B cell (primary cell): ENCODE measurements around the gene WFIKKN2. TPM values are rescaled to one million over a fixed set of nuclear protein-coding genes. Genes with fewer than 3 reads are reported as not detected.

Experiments
- ATAC-seq: fragments of 200-7000 bp; cut with Tn5 transposase; one replicate; pipeline ENCODE4 v1.10.0; 2021; ENCODE audit warnings: low read depth, mild to moderate bottlenecking, moderate number of reproducible peaks, moderate library complexity
- CTCF ChIA-PET: fragments of 350-600 bp; sonication (Branson Sonifier 250); formaldehyde crosslinking; loops from one replicate; lab custom pipeline; 2021; ENCODE audit warnings: antibody characterized with exemption, inconsistent platforms; lab: Charles Lee
- POLR2A ChIA-PET: fragments of 350-600 bp; sonication (Branson Sonifier 250); formaldehyde crosslinking; loops from one replicate; lab custom pipeline; 2021; ENCODE audit warnings: antibody characterized with exemption; lab: Charles Lee
- DNase-seq: peaks from one replicate; pipeline ENCODE4 v3.0.0; 2013
- H2AFZ ChIP-seq: 2 replicates; pipeline ENCODE4 v1.6.1; 2012; ENCODE audit warnings: mild to moderate bottlenecking, low read depth, low read length; ENCODE audit not compliant: insufficient read depth, poor library complexity, severe bottlenecking
- H3K27ac ChIP-seq, 2 donors: 1 replicate in 1 of 2; 2 replicates in 1 of 2; pipeline ENCODE4 v1.5.1; 2012 to 2013; ENCODE audit warnings: low read length in 2 of 2, mild to moderate bottlenecking in 2 of 2, moderate library complexity in 1 of 2
- H3K27me3 ChIP-seq, 4 experiments: fragments of 200-600 bp in 1 of 4; sonication (generic) in 1 of 4; replicated peaks in 1 of 4; 1 replicate in 2 of 4; 2 replicates in 2 of 4; pipeline versions ENCODE4 v1.6.1 to v1.7.0; 2013 to 2016; ENCODE audit warnings: low read length in 3 of 4, mild to moderate bottlenecking in 2 of 4, mixed read lengths in 1 of 4, moderate library complexity in 1 of 4; ENCODE audit not compliant: insufficient read depth in 4 of 4, control insufficient read depth in 3 of 4; ENCODE audit errors: control extremely low read depth in 1 of 4
- H3K36me3 ChIP-seq, 2 experiments: replicated peaks in 1 of 2; 1 replicate in 1 of 2; 2 replicates in 1 of 2; pipeline versions ENCODE4 v1.6.1 to v1.7.1; 2013; ENCODE audit warnings: low read length in 1 of 2; ENCODE audit not compliant: insufficient read depth in 2 of 2, control insufficient read depth in 1 of 2; ENCODE audit errors: control extremely low read depth in 1 of 2, extremely low read depth in 1 of 2
- H3K4me1 ChIP-seq, 2 donors: fragments of 200-600 bp in 1 of 2; sonication (generic) in 1 of 2; 1 replicate in 1 of 2; 2 replicates in 1 of 2; pipeline versions ENCODE4 v1.5.1 to v1.6.1; 2013 to 2017; ENCODE audit warnings: low read length in 2 of 2; ENCODE audit not compliant: control insufficient read depth in 2 of 2, insufficient read depth in 2 of 2
- H3K4me2 ChIP-seq: replicated peaks from 2 replicates; pipeline ENCODE3; 2012; ENCODE audit warnings: mild to moderate bottlenecking, low read depth, low read length; ENCODE audit not compliant: poor library complexity, severe bottlenecking
- H3K4me3 ChIP-seq, 5 experiments: fragments of 200-600 bp in 1 of 5; sonication (generic) in 1 of 5; 1 replicate in 3 of 5; 2 replicates in 2 of 5; pipeline versions ENCODE4 v1.5.1 to v1.7.0; 2011 to 2016; ENCODE audit warnings: low read length in 4 of 5, mild to moderate bottlenecking in 4 of 5, low read depth in 2 of 5, control low read depth in 1 of 5, moderate library complexity in 1 of 5; ENCODE audit not compliant: insufficient read depth in 1 of 5; ENCODE audit errors: control extremely low read depth in 1 of 5, extremely low read depth in 1 of 5
- H3K79me2 ChIP-seq: fragments of 200-600 bp; sonication (generic); one replicate; pipeline ENCODE4 v1.6.0; 2016; ENCODE audit warnings: low read length; ENCODE audit not compliant: control insufficient read depth, insufficient read depth
- H3K9ac ChIP-seq: fragments of 200-600 bp; sonication (generic); 2 replicates; pipeline ENCODE4 v1.6.1; 2017; ENCODE audit warnings: mild to moderate bottlenecking, low read length, moderate library complexity
- H3K9me3 ChIP-seq, 3 donors: one replicate each; pipeline versions ENCODE4 v1.6.1 to v1.7.1; 2013; ENCODE audit warnings: low read length in 2 of 3; ENCODE audit not compliant: control insufficient read depth in 2 of 3, insufficient read depth in 1 of 3; ENCODE audit errors: control extremely low read depth in 1 of 3
- H4K20me1 ChIP-seq: 2 replicates; pipeline ENCODE4 v1.6.0; 2012; ENCODE audit warnings: mild to moderate bottlenecking, low read length; ENCODE audit not compliant: insufficient read depth, control insufficient read depth, poor library complexity, severe bottlenecking
- H3K27ac Mint-ChIP-seq: one replicate; pipeline ENCODE4 v1.8.0; 2021; ENCODE audit warnings: mixed read lengths
- H3K27me3 Mint-ChIP-seq: one replicate; pipeline ENCODE4 v1.8.0; 2021; ENCODE audit warnings: mixed read lengths
- H3K4me1 Mint-ChIP-seq: one replicate; pipeline ENCODE4 v1.8.0; 2021; ENCODE audit warnings: mixed read lengths
- H3K4me3 Mint-ChIP-seq: one replicate; pipeline ENCODE4 v1.8.0; 2021; ENCODE audit warnings: mixed read lengths
- H3K9me3 Mint-ChIP-seq: one replicate; pipeline ENCODE4 v1.8.0; 2022; ENCODE audit warnings: mixed read lengths; ENCODE audit not compliant: insufficient read depth
- CTCF ChIP-seq: fragments of 200-600 bp; IDR thresholded peaks from one replicate; pipeline ENCODE4 v1.8.0; 2022; ENCODE audit warnings: antibody characterized with exemption, mild to moderate bottlenecking
- EZH2 ChIP-seq: IDR thresholded peaks from 2 replicates; pipeline ENCODE4 v1.6.1; 2012; ENCODE audit warnings: borderline replicate concordance, low read depth, mild to moderate bottlenecking, moderate library complexity, low read length; ENCODE audit not compliant: insufficient read depth, poor library complexity, severe bottlenecking
- WGBS: methylation state at CpG from one replicate; pipeline ENCODE4 v1.1.5; 2013; ENCODE audit warnings: missing lambda C conversion rate; ENCODE audit not compliant: insufficient coverage; 5-methylcytosine and 5-hydroxymethylcytosine counted together
- intact Hi-C: fragments of 100-400 bp; cut with micrococcal nuclease; formaldehyde crosslinking; loops from one replicate; pipeline ENCODE4 v1.10.0; 2022
- polyA plus RNA-seq: library from polyadenylated mRNA; depleted of rRNA; stranded (reverse); fragments of >200 nt; gene quantifications from 2 replicates; pipeline ENCODE4 v1.2.3, GENCODE V29; 2012
- total RNA-seq, 2 donors: library from RNA; stranded (reverse); fragments of 120-200 nt in 1 of 2; gene quantifications; 1 replicate in 1 of 2; 2 replicates in 1 of 2; pipeline versions ENCODE4 v1.2.3 to v1.2.4, GENCODE V29; 2013 to 2022

WFIKKN2 gene
- total and polyA plus RNA-seq, 2 donors (not counting 1 experiment from before 2014, with no cell fraction given): not detected

DNA sequence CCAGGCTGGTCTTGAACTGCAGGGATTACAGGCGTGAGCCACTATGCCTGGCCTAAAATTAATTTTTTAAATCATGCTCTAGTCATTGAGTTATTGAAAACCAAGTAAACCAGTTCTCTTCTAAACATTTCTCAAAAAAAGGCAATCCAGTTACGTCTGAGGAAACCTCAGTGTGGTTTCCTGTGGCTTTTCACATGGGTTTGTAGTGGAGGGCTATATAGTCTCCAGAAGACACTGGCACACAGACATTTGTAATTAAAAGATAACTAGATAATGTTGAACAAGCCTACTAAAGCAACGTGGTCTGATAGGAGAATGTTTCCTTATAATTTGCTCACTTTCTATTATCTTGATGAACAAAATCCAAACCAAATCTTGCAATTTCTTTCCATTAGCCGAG, 36.0 kb downstream of the WFIKKN2 start:
- Histone ChIP-seq H3K36me3 (no peaks in the 10 kb centered on the region), H3K4me2 (peak overlapping the region; percentile 27), H3K4me3 (no peak overlapping the region), H4K20me1 (no peaks in the 10 kb centered on the region), H2AFZ (no peak overlapping the region), H3K9ac (no peak overlapping the region), H3K4me1 (peaks cover 30 to 31% of the 10 kb centered on the region in 2 donors), H3K27me3 (no peaks in the 10 kb centered on the region), H3K9me3 (no peaks in the 10 kb centered on the region), H3K27ac (no peak overlapping the region), H3K79me2 (peaks cover 15% of the 10 kb centered on the region)
- Mint-ChIP-seq H3K4me3 (no peak overlapping the region), H3K9me3 (no peaks in the 10 kb centered on the region), H3K27ac (no peak overlapping the region), H3K4me1 (peaks cover 26% of the 10 kb centered on the region), H3K27me3 (no peaks in the 10 kb centered on the region)
- ATAC-seq (no peak), DNase-seq (no peak)
- ChIA-PET POLR2A (interaction anchor here (0.6 kb wide), 1 partner anchor 10 kb away, joined by 8 read pairs; no protein-coding TSS in a partner anchor), CTCF (no interaction called here)
- no CpG with 5 or more reads among the region's 4 CpGs for WGBS
- TF ChIP-seq CTCF (no peak), EZH2 (no peak)
- intact Hi-C loops: no loop called here

DNA sequence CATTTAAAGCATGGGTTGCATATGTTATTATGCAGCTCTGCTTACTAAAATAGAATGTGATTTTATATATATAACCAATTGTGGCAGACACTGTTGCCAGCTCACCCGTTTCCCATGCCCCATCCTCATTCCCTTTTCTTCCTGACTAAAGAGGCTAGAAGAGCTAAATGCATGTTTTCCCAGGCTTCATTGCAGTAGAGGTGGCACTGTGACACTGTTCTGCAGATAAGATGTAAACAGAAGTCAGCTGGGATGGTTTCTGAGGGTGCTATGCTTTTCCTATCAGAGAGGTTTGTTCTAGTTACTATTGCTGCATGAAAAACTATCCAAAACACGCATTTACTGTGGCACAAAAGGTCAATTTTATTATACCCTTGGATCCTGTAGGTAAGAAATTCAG, 36.5 kb downstream of the WFIKKN2 start:
- Mint-ChIP-seq H3K9me3 (no peaks in the 10 kb centered on the region), H3K4me1 (peaks cover 26% of the 10 kb centered on the region), H3K27ac (no peak overlapping the region), H3K4me3 (no peak overlapping the region), H3K27me3 (no peaks in the 10 kb centered on the region)
- Histone ChIP-seq H4K20me1 (no peaks in the 10 kb centered on the region), H3K27ac (no peak overlapping the region), H3K79me2 (peaks cover 15% of the 10 kb centered on the region), H3K4me2 (no peak overlapping the region), H3K27me3 (no peaks in the 10 kb centered on the region), H3K9me3 (no peaks in the 10 kb centered on the region), H3K9ac (no peak overlapping the region), H3K4me1 (peaks cover 30 to 31% of the 10 kb centered on the region in 2 donors), H3K36me3 (no peaks in the 10 kb centered on the region), H2AFZ (no peak overlapping the region), H3K4me3 (no peak overlapping the region)
- ChIA-PET POLR2A (no interaction called here), CTCF (interaction anchor here (1.2 kb wide), 1 partner anchor 8 kb away, joined by 4 read pairs; no protein-coding TSS in a partner anchor)
- DNase-seq (no peak), ATAC-seq (no peak)
- WGBS: no CpG with 5 or more reads among the region's 2 CpGs
- no peak for TF ChIP-seq EZH2
- no peak for TF ChIP-seq CTCF
- intact Hi-C loops: no loop called here
